ENCODE data around the gene TPPP3. TPM values are rescaled to one million over a fixed set of nuclear protein-coding genes. Genes with fewer than 3 reads are reported as not detected.
A peak's percentile ranks its signal among the peaks of the same experiment; 100 is the strongest.

Gene TPPP3
- total and polyA plus RNA-seq, 9 of the 15 experiments (the other 6 are each of a cell fraction or from before 2014, with no cell fraction given) = 0.13 to 0.50 (median 0.36) TPM; not detected in 2

DNA sequence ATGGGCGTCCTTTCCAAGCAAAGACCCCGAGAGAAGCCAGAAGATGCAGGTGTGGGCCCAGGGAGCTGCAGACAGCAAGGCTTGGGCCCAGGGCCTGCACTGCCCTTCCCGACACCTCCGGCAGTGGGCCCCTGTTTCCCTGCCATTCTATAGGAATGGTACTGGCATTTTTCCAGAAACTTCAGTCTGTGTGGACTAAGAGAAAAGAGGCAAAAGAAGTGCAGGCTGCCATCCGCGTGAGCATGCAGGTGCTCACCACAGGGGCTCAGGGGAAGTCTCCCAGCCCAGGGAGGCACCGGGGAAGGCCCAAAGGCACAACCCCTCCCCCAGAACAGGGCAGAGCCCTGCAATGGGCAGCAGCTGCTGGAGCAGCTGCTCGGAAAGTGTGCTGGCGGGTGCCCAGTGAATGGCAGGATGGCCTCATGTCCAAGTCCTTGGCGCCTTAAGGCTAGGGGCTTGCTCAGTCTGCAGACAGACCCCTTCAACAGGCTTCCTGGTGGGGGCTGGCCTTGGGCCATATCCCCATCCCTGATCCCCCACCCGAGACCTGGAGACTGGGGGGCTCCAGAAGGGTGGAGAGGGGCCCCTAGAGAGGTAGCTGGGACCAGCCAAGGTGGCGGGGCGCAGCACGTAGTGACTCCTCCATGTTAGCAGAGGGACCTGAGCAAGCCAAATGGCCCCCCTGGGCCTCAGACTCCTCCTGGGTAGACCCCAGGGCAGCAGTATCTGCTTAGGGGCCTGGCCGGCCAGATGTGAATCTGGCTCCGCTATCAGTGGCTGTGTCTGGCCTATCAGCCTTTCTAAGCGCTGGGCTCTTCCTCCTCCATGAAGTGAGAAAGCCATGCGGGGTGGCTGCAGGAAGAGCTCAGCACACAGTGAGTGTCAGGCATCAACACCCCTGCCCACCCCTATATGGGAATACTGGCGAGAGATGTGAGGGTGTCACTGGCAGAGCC is 6.7 kb upstream of the TPPP3 start:
- Histone ChIP-seq H4K20me1 (replicated peaks; ENCODE audit: control insufficient read depth, insufficient read depth, low read length) (no peaks in the 10 kb centered on the region), H3K9me1 (ENCODE audit: control insufficient read depth, insufficient read depth, low read length) (no peaks in the 10 kb centered on the region), H3K9ac (ENCODE audit: insufficient read depth in 1 of 2, low read depth in 2 of 2, low read length in 2 of 2) (no peak overlapping the region; a peak in 1 of 4 replicates), H3K27ac (ENCODE audit: extremely low read depth, low read depth, low read length) (no peak overlapping the region), H3K4me2 (ENCODE audit: insufficient read depth, low read length) (no peak overlapping the region), H3K27me3 (ENCODE audit: control insufficient read depth in 2 of 2, insufficient read depth in 2 of 2, low read length in 2 of 2) (peaks cover 2 to 13% of the 10 kb centered on the region in 2 experiments; a peak in 2 of 5 replicates), H2AFZ (ENCODE audit: low read depth, low read length) (no peak overlapping the region), H3K4me3 (no peak overlapping the region), H3K79me2 (ENCODE audit: control insufficient read depth, insufficient read depth, low read length) (no peaks in the 10 kb centered on the region), H3K9me3 (replicated peaks; ENCODE audit: control insufficient read depth, insufficient read depth, low read depth, low read length) (no peaks in the 10 kb centered on the region), H3K36me3 (ENCODE audit: control insufficient read depth, insufficient read depth, low read length) (no peaks in the 10 kb centered on the region), H3K4me1 (replicated peaks in 1 of 2; ENCODE audit: control insufficient read depth in 2 of 2, insufficient read depth in 2 of 2, low read length in 2 of 2) (peaks cover 19 to 61% of the 10 kb centered on the region in 2 experiments)
- no peak for FAIRE-seq
- in situ Hi-C loops (cut with MboI) = loop anchor here (25.0 kb wide), 1 partner anchor 438 kb away; the partner anchor contains the start of gene CES3
- no TSS peak for BruUV-seq (replicated peaks)
- no peak for DNase-seq (ENCODE audit: extremely low read depth in 1 of 4, low spot score in 3 of 4)
- WGBS (ENCODE audit: insufficient coverage, low coverage, missing lambda C conversion rate) = 38% methylated on average over 19 of the region's 19 CpGs
- intact Hi-C loops (cut with micrococcal nuclease) = loop anchor here (5.0 to 10.0 kb wide), 3 partner anchors 55 to 385 kb away; no protein-coding TSS in a partner anchor
- ChIA-PET CTCF (ENCODE audit: low intra/inter-chr PET ratio) (interaction anchor here (1.3 to 2.5 kb wide), 3 partner anchors 27 to 139 kb away, joined by 3 to 9 read pairs (median 9); partner anchors contain the start of gene PLEKHG4), POLR2A (interaction anchor here (0.6 to 1.6 kb wide), 2 partner anchors 23 to 139 kb away, joined by 3 to 4 read pairs; no protein-coding TSS in a partner anchor)
- TF ChIP-seq HEY1 (CRISPR knock-in tag; IDR thresholded peaks at IDR 0.05; ENCODE audit: borderline replicate concordance) = no peak
- TF ChIP-seq E4F1 (CRISPR knock-in tag; IDR thresholded peaks at IDR 0.05; ENCODE audit: borderline replicate concordance) = no peak
- TF ChIP-seq CCNT2 (IDR thresholded peaks at IDR 0.05; ENCODE audit: borderline replicate concordance, extremely low read depth, insufficient read length, low read depth, low read length) = no peak
- TF ChIP-seq TFAP4 (CRISPR knock-in tag; IDR thresholded peaks at IDR 0.05; ENCODE audit: borderline replicate concordance) = 0 out of 2 replicates have a peak, but pooled peaks have one; percentile 12
- TF ChIP-seq PCBP2 (IDR thresholded peaks at IDR 0.05; ENCODE audit: low read depth, low read length, poor library complexity, severe bottlenecking) = no peak
- no peak for TF ChIP-seq ATF1 (CRISPR knock-in tag; IDR thresholded peaks at IDR 0.05)
- no peak for TF ChIP-seq ATF1 (tag; IDR thresholded peaks at IDR 0.05)
- TF ChIP-seq GABPB1 (CRISPR knock-in tag; IDR thresholded peaks at IDR 0.05) = 0 out of 2 replicates have a peak, but pooled peaks have one; percentile 13
- TF ChIP-seq KLF6 (CRISPR knock-in tag; IDR thresholded peaks at IDR 0.05; ENCODE audit: borderline replicate concordance) = no peak
- no peak; the same call in 2 of the 3 replicates for ATAC-seq

Measured in K562 (cell line).